Vagina (tissue), 2 donors: Measurements from ENCODE around the gene PAK3. TPM values are rescaled to one million over a fixed set of nuclear protein-coding genes. Genes with fewer than 3 reads are reported as not detected.

Experiments used
- DNase-seq, 2 donors: peaks; one replicate each; pipeline ENCODE4 v3.0.0-alpha.2; 2017; ENCODE audit errors: extremely low spot score in 2 of 2
- H3K27ac ChIP-seq: fragments of 200-600 bp; sonication (generic); one replicate; pipeline ENCODE4 v1.5.1; 2019
- H3K27me3 ChIP-seq: fragments of 200-600 bp; sonication (generic); one replicate; pipeline ENCODE4 v1.5.1; 2019
- H3K36me3 ChIP-seq, 2 donors: fragments of 200-600 bp; sonication (generic); one replicate each; pipeline ENCODE4 v1.5.1; 2017 to 2019
- H3K4me1 ChIP-seq: fragments of 200-600 bp; sonication (generic); one replicate; pipeline ENCODE4 v1.5.1; 2019
- H3K4me3 ChIP-seq, 2 donors: fragments of 200-600 bp; sonication (generic); 1 replicate in 1 of 2; 2 replicates in 1 of 2; pipeline ENCODE4 v1.5.1; 2016 to 2019
- H3K9me3 ChIP-seq: fragments of 200-600 bp; sonication (generic); one replicate; pipeline ENCODE4 v1.5.1; 2019
- POLR2A ChIP-seq, 2 donors: fragments of 450-650 bp; IDR thresholded peaks; one replicate each; pipeline ENCODE4 v1.6.1; 2017; ENCODE audit warnings: antibody characterized with exemption in 2 of 2, mild to moderate bottlenecking in 2 of 2, moderate library complexity in 2 of 2
- POLR2AphosphoS5 ChIP-seq, 2 donors: sonication (generic); formaldehyde crosslinking; IDR thresholded peaks; one replicate each; pipeline ENCODE4 v1.9.0; 2017; ENCODE audit warnings: antibody characterized with exemption in 2 of 2, mild to moderate bottlenecking in 2 of 2, low read depth in 1 of 2; ENCODE audit not compliant: insufficient read depth in 1 of 2
- intact Hi-C: fragments of 100-400 bp; cut with DNase I; formaldehyde crosslinking; loops from one replicate; pipeline ENCODE4 v1.15.1; 2023
- total RNA-seq: library from RNA; depleted of rRNA; stranded (reverse); fragments of >200 nt; gene quantifications from one replicate; pipeline ENCODE4 v1.2.3, GENCODE V29; 2016
- TF ChIP-seq, protein P1 (sequence below), 3 experiments: fragments of 450-650 bp in 2 of 3; fragments of 200-600 bp in 1 of 3; sonication (generic) in 1 of 3; IDR thresholded peaks; one replicate each; pipeline ENCODE4 v1.5.1; 2017 to 2019; ENCODE audit warnings: antibody characterized with exemption in 3 of 3, mild to moderate bottlenecking in 2 of 3, moderate library complexity in 2 of 3

PAK3 gene
- total RNA-seq, 1 donor from 2014 or later: 2.9 TPM

DNA sequence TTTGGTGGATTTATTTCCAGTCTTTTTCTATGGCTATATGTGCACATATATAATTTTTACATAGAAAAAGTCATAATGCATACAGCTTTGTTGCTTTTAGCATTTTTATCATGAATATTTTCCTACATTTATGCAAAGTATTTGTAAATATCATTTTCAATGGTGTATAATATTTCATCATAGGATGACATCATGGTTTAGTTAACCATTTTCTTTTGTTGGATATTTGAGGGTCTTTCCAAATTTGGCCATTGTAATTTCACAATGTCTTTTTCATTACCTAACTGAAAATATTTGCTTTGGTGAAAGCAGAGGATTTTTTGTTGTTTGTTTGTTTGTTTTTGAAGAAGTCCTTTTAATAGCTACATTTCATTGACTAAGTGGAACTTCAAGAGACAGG is 31.0 kb downstream of the PAK3 start:
- intact Hi-C loops: no loop called here
- no peak overlapping the region for H3K4me3 ChIP-seq

DNA sequence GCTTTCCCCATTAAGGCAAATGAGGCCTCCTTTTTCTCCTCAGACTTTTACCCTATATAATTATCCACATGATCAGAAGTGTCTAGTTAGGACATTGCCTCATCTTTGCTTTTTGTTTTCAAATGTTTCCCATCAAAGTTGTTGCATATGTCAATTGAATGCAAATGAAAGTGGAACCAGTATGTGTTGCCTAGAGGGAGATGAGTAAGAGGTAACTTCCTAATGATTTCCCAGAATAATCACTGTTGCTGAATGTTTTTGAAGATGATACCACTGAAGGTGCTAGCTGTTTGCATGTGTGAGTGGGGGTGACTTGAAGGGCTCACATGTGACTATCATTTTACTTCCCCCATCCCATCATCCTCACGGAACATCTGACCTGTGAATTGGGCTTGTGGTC is 33.9 kb downstream of the PAK3 start:
- Histone ChIP-seq H3K27ac (no peak overlapping the region), H3K27me3 (no peaks in the 10 kb centered on the region), H3K9me3 (no peaks in the 10 kb centered on the region), H3K4me3 (no peak overlapping the region), H3K36me3 (no peaks in the 10 kb centered on the region), H3K4me1 (no peaks in the 10 kb centered on the region)
- TF ChIP-seq, protein P1, sequence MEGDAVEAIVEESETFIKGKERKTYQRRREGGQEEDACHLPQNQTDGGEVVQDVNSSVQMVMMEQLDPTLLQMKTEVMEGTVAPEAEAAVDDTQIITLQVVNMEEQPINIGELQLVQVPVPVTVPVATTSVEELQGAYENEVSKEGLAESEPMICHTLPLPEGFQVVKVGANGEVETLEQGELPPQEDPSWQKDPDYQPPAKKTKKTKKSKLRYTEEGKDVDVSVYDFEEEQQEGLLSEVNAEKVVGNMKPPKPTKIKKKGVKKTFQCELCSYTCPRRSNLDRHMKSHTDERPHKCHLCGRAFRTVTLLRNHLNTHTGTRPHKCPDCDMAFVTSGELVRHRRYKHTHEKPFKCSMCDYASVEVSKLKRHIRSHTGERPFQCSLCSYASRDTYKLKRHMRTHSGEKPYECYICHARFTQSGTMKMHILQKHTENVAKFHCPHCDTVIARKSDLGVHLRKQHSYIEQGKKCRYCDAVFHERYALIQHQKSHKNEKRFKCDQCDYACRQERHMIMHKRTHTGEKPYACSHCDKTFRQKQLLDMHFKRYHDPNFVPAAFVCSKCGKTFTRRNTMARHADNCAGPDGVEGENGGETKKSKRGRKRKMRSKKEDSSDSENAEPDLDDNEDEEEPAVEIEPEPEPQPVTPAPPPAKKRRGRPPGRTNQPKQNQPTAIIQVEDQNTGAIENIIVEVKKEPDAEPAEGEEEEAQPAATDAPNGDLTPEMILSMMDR (IDR thresholded peaks at IDR 0.05): no peak
- TF ChIP-seq POLR2AphosphoS5 (IDR thresholded peaks at IDR 0.05; ENCODE audit: insufficient read depth in 1 of 2, low read depth in 1 of 2) (no peak), POLR2A (IDR thresholded peaks at IDR 0.05) (no peak)
- intact Hi-C loops: no loop called here
- no peak for DNase-seq

More for the DNA sequence above, 31.0 kb downstream of the PAK3 start:
- Histone ChIP-seq H3K27me3 (no peaks in the 10 kb centered on the region), H3K27ac (no peak overlapping the region), H3K9me3 (no peaks in the 10 kb centered on the region), H3K36me3 (no peaks in the 10 kb centered on the region), H3K4me1 (no peaks in the 10 kb centered on the region)
- DNase-seq: no peak
- TF ChIP-seq, protein P1 (IDR thresholded peaks at IDR 0.05): no peak

DNA sequence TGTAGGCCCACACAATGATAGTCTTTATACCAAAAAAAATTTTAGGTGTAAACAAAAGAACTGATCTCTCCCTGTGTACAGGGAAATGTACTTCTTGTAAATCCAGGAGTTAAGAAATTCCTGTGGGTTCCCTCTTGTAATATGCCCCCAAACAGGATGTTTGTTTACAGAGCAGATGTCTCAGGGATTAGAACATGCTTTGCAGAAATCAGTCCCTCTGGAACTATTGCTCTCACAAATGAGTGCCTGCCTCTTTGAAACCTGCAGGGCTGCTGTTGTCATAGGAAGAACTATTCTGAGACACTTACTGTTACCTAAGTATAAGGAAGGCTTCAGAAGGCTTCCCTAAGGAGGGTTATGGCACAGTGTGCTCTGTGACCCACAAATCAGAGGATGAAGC is 35.6 kb downstream of the PAK3 start:
- TF ChIP-seq, protein P1 (IDR thresholded peaks at IDR 0.05): no peak
- TF ChIP-seq POLR2A (IDR thresholded peaks at IDR 0.05): no peak
- TF ChIP-seq POLR2AphosphoS5 (IDR thresholded peaks at IDR 0.05; ENCODE audit: insufficient read depth in 1 of 2, low read depth in 1 of 2): no peak
- DNase-seq: no peak
- H3K27ac ChIP-seq: no peak overlapping the region
- intact Hi-C loops: no loop called here
- no peaks in the 10 kb centered on the region for H3K36me3 ChIP-seq
- no peaks in the 10 kb centered on the region for H3K9me3 ChIP-seq
- H3K4me3 ChIP-seq: no peak overlapping the region
- no peaks in the 10 kb centered on the region for H3K4me1 ChIP-seq
- no peaks in the 10 kb centered on the region for H3K27me3 ChIP-seq

DNA sequence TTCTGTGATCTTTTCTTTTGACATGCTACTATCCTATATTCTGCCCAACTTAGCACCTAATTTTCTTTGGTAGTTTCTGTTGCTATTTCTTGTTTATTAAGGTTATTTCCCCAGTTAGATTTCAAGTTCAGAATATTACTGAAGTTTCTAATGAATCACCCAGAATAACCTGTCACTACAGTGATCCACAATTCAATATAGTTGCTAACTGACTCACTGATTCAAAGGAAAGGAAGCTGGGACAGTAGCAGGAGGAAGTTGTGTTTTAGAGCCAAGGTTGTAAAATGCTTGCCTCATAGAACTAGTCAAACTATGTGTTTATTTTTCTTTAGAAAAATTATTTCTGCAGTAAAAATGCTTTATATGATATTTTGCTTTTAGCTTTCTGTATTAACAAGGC is 37.4 kb downstream of the PAK3 start:
- intact Hi-C loops: no loop called here
- TF ChIP-seq, protein P1 (IDR thresholded peaks at IDR 0.05): no peak
- TF ChIP-seq POLR2AphosphoS5 (IDR thresholded peaks at IDR 0.05; ENCODE audit: insufficient read depth in 1 of 2, low read depth in 1 of 2) (no peak), POLR2A (IDR thresholded peaks at IDR 0.05) (no peak)
- H3K4me1 ChIP-seq: no peaks in the 10 kb centered on the region
- no peaks in the 10 kb centered on the region for H3K27me3 ChIP-seq
- no peak overlapping the region for H3K4me3 ChIP-seq
- H3K27ac ChIP-seq: no peak overlapping the region
- H3K36me3 ChIP-seq: no peaks in the 10 kb centered on the region
- no peak for DNase-seq
- H3K9me3 ChIP-seq: no peaks in the 10 kb centered on the region

DNA sequence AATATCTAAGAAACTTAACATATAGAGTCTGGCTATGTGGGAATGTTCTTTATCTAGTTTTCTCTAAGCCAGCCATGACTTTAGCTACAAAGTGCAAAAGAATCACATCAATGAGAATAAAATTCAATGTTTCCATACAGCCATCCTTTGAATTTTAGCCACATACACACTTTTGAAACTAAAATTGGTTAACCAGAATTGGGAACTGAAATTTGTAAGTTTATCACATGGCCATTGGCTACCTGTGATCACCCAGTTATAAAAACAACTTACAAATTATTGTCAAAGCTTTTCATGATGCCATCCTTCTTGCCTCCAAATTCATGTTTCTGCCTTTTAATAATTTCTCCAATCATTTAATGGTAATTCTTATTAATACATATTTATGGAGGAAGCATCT is 49.9 kb downstream of the PAK3 start:
- H3K9me3 ChIP-seq: no peaks in the 10 kb centered on the region
- no peaks in the 10 kb centered on the region for H3K4me1 ChIP-seq
- H3K27ac ChIP-seq: no peak overlapping the region
- H3K36me3 ChIP-seq: no peaks in the 10 kb centered on the region
- no peak overlapping the region for H3K4me3 ChIP-seq
- intact Hi-C loops: no loop called here
- no peaks in the 10 kb centered on the region for H3K27me3 ChIP-seq
- no peak for DNase-seq
- TF ChIP-seq, protein P1 (IDR thresholded peaks at IDR 0.05): no peak
- no peak for TF ChIP-seq POLR2A (IDR thresholded peaks at IDR 0.05)
- no peak for TF ChIP-seq POLR2AphosphoS5 (IDR thresholded peaks at IDR 0.05; ENCODE audit: insufficient read depth in 1 of 2, low read depth in 1 of 2)
